Colon (tissue), 2 donors: Measurements from ENCODE around the gene TBXA2R.
"Not testable (repeated sequence)": the region's sequence is repeated elsewhere in the genome, so short reads cannot be mapped to it uniquely, and the experiment has no call there.

ENCODE experiments used
- FAIRE-seq: peaks from 2 replicates; lab custom pipeline; 2012; peaks lifted over from hg19 to GRCh38; lab: Jason Lieb, UNC
- donor health status: control.
- donor health status: control.

The TBXA2R gene

DNA sequence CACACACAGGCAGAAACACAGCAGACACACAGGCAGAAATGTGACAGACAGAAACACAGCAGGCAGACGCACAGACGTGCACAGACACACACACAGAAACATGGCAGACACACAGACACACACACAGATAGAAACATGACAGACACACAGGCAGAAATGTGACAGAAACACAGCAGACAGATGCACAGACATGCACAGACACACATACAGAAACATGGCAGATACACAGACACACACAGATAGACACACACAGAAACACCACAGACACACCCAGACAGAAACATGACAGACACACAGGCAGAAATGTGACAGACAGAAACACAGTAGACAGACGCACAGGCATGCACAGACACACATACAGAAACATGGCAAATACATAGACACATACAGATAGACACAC, 1.3 kb downstream of the TBXA2R start:
- FAIRE-seq, result no peak

DNA sequence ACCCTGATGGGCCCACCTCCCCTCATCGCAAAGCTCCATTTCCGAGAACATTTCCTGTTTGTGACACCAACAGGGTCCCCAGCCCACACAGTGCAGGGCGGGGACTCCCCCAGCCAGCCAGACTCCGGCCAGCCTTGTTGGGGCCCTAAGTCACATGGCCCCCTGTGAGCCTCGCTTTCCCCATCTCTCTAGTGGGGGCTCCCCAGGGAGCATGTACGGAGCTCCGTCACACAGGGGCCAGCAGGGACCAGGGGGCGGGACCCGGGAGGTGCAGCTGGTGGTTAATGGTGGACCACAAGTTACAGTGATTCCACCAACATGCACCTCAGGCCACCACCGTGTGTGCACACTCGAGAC, 1.7 kb downstream of the TBXA2R start:
- FAIRE-seq, result no peak

DNA sequence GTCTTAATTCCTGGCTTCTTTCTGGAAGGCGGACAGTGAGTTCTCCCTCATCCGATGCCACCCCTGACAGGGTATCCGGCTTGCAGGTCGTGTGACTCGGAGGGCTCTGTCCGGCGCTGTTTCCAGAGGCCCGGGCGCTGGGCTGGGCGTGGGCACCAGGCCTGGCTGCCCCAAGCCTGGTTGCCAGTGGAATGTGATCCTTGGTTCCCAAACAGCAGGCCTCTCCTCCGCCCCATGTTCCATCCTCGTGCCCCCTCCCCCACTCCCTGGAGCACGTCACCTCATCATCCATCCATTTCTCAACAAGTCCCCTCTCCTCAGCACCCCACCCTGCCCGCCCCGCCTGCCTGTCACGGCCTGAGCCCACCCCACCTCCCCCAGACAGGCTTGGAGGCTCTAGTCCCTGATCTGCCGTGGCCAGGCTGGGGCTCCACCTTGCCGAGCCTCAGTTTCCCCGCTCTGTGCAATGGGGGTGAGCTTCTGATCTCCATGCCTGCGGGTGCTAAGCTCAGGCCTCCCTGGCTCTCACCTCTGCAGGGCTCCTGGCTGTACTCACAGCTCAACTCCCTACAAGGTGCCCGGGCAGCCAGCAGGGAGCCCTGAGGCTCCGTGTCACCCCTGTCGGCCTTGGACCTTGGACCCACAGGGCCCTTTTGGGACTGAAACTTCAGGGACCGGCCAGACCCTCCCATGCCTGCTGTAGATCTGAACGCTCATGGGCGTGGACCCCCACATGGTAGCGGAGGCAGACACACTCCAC, 2.3 kb downstream of the TBXA2R start:
- no peak for FAIRE-seq

DNA sequence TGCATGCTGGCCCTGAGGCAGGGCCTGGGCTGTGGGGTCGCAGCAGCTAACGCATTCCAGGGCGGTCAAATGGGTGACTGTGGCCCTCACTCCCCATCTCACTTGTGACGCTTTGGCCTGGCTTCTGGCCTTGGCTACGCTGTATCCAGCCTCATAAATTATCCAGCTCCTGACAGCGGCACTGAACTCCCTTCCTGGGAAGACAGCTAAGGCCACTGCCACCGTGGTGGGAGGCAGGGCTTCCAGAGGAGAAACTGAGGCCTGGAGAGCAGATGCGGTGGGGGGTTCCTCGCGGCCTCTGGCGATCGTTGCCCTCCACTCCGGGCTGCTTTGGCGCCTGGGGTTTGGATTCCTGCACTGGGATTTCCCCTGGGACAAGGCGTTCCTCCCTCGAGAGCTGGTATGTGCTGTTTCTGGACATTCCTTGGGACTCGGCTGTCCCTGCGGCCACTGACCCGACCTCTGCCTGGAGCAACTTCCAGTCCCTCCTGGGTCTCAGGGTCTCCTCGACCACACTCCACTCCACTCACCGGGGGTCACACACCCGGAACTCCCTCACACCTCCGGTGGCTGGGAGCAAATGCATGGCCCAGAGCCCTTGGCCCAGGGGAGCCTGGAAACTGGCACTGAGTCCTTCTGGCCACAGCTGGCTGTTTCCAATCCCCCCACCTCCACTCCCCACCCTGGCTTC, 3.4 kb downstream of the TBXA2R start:
- no peak for FAIRE-seq

DNA sequence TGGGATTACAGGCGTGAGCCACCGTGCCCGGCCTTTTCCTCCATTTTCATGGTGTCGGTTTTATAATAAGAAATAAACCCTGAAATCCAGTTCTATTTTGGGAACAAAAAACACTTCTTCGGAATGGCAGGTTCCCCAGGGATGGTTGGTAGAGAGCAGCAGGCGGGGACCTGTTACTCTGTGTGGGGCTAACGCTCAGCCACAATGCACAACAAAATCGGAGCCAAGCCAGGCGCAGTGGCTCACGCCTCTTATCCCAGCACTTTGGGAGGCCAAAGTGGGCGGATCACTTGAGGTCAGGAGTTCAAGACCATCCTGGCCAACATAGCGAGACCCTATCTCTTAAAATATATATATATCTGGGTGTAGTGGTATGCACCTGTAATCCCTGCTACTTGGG, 5.7 kb downstream of the TBXA2R start:
- no peak for FAIRE-seq

DNA sequence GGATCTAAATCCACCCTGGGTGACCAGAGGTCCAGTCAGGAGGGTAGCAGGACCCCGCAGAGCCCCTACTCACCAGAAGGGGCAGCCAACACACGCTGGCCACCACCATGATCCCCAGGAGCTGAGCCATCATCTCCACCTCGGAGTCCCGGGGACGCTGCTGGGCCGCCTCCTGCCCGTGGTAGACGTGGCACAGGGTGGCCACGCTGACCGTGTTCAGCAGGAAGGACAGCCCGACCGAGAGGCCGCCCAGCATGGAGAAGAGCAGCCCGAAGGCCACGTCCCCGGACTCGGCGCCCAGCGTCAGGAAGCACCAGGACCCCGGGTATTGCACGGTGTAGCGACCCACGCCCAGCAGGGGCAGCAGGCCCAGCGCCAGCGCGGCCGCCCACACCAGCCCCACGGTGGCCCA, 6.9 kb downstream of the TBXA2R start:
- no peak for FAIRE-seq

DNA sequence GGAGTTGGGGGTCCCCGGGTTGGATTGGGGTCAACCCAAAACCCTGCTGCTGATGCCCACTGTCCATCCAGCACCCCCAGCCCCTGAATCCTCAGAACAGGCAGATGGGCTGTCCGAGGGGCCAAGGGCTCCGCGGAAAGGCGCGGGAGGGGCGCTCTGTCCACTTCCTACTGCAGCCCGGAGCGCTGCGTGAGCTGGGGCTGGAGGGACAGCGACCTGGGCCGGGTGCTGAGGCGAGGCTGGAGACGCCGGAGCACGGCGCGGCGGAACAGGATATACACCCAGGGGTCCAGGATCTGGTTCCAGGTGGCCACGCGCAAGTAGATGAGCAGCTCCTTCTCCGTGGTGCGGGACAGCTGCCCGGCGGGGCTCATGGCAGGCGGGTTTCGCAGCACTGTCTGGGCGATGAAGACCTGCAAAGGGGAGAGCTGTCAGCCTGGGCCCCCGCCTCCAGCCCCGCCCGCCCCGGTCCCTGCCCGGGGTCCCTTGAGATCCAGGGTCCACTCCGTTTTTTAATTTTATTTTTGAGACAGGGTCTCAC, 11.1 kb downstream of the TBXA2R start:
- FAIRE-seq, result no peak

DNA sequence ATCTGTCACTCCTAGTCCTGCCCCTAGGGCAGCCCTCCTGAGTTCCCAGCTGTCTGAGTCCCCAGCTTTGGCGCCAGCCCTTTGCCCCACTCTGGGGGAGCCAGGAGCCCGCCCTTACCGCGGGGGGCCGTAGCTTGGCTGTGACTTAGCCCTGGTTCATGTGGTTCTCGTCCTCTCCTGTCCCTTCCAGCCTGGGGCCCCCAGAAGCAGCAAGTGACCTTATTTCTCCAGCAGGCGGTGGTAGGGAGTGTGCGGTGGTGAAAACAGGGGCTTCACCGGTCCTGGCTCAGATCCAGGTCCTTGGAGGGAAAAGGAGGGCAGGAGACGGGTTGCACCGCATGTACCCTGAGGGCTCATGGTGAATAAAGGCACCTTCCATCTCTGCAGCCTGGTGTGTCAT, 13.5 kb downstream of the TBXA2R start:
- no peak for FAIRE-seq

DNA sequence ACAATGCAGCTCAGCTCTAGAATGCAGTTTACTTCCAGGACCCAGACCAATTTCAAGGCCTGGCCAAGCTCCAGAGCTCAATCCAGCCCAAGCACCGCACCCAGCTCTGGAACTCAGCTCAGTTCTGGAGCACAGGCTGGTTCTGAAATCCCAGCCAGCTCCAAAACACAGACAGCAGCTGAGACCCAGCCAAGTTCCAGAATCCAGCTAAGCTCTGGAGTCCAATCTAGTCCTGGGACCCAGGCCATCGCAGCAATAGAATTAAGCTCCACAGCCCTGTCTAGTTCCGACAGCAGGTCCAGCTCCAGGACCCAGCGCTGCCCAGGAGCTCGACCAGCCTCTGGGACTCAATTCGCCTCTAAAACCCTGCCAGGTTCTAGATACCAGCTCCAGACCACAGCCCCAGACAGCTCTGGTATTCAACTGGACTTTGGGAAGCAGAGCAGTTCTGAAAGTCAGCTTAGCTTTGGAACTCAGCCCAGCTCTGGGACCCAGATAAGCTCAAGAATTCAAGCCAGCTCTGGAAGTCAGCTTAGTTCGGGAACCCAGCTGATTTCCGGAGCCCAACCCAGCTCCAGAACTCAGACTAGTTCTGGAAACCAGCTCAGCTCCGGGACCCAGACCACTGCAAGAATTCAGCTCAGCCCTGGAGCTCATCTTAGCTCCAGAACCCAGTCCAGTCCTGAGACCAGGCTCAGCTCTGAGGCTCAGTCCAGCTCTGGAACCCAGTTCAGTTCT, 14.6 kb downstream of the TBXA2R start:
- FAIRE-seq, result no peak

DNA sequence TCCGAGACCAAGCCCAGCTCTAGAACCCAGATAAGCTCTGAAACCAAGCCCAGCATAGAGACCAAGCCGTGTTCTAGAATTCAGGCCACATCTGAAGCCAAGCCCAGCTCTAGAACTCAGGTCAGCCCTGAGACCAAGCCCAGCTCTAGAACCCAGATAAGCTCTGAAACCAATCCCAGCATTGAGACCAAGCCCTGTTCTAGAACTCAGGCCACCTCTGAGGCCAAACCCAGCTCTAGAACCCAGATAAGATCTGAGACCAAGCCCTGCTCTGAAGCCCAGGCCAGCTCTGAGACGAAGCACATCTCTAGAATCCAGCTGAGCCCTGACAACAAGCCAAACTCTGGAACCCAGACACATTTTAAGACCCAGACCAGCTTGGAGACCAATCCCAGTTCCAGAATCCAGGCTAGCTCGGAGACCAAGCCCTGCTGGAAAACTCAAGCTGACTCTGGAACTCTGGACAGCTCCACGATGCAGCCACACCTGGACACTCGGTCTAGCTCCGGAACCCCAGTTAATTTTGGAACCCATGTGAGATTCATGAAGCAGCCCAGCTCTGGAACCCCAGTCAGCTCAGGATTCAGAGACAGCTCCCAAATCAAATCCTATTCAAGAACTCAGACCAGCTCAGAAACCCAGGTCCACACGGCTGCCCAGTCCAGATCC, 15.6 kb downstream of the TBXA2R start:
- FAIRE-seq, result no peak

DNA sequence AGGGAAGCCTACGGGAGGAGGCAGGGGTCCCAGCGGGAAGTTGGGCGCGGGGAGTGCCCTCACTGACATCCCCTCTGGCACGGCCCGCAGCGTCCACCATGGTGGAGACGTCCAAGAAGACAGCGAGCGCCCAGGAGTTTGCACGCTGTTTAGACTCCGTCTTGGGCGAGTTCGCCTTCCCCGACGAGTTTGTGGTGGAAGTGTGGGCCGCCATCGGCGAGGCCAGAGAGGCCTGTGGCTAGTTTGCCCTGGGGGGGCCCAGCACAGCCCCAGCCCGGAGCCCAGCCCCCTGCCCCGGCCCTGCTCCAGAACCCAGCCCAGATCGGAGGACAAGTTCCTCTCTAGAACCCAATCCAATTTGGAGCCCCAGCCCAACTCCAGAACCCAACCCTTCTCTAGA, 16.7 kb downstream of the TBXA2R start:
- FAIRE-seq, result no peak

DNA sequence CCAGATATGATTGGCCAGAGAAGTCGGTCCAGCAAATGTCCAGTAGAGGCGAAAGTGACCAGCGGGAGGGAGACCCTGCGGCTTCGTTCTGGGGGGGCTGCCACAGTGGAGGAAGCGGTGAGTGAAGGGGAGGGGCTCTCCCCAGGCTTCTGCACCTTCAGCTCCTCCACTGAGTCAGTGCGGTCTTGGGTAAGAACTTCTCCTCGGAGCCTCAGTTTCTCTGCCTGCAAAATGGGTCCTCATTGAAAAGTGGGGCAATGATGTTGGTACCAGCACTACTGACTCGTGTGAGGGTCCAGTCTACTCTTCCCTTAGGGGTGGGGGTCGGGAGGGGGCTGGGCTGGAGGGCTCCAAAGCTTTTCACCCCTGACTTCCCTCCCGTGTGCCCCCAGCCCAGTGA, 17.2 kb downstream of the TBXA2R start:
- FAIRE-seq, result no peak

DNA sequence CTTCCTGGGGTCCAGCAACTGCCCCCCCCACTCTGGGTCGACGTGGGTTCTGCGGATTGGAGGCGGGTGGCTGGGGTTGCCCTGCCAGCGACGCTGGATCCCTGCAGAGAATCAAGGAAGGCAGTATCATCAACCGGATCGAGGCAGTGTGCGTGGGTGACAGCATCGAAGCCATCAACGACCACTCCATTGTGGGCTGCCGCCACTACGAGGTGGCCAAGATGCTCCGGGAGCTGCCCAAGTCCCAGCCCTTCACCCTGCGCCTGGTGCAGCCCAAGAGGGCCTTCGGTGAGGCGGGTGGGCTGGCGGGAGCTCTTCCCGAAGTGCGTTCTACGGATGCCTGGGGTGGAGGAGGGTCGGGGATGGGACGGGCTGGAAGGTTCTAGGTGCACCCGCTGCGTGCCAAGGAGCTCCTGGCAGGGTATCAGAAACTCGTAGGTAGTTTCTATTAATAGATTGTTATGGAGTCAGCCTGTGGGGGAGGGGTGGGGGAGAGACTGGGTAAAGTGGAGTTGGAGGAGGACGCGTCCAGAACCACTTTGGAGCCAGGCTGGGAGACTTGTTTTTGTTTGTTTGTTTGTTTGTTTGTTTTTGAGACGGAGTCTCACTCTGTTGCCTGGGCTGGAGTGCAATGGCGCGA, 19.8 kb downstream of the TBXA2R start:
- no peak for FAIRE-seq

DNA sequence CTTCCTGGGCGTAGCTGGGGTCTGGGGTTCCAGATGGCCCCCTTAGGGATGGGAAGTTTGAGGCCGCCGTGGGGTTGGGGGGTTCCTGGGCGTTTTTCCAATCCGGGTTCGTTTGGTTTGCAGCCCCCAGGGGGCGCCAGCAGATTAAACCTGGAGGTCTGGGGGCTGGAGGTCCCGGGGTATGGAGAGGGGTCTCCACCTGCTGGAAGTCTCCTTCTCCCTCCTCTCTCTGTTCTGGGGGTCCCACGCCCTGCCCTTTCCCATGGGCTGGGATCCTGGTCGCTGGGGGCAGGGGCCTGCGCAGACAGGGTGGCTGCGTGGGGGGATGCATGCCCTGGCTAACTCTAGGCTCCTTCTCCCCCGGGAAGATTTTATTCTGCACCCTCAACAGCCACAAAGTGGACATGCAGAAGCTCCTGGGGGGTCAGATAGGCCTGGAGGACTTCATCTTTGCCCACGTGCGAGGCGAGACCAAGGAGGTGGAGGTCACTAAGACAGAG, 20.5 kb downstream of the TBXA2R start:
- no peak for FAIRE-seq

DNA sequence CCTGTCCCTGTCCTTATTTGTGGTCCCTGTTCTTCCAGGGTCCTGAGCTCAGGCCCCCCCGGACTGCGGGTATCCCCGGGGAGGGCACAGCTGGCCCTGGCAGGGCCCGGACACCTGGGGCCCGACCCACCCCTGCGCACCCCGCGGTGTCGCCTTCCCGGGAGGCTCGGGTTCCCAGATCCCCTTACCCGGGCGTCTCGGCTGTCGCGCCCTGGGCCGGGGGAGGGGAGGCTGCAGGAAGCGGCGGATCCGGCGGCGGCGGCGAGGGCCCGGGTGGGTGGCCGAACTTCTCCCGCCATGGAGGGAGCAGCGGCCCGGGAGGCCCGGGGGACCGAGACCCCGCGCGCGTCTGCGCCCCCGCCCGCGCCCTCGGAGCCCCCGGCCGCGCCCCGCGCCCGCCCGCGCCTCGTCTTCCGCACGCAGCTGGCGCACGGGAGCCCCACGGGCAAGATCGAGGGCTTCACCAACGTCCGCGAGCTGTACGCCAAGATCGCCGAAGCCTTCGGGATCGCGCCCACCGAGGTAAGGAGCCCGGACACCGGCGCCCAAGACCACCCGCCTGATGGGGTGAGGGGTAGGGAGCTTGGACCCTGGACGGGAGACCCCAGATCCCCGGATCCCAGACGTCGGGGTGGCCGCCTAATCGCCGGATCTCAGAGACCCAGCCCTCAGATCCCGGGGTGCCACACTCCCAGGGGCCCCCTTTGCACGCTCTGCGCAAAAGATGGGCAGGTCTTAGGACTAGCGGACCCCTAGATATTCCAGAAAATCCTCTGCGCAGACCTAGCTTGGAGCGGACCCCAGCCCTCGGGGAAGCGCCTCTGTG, 21.2 kb downstream of the TBXA2R start, which contains the start of gene GIPC3:
Gene GIPC3, plus strand, starts transcription at position 178 of the 826 bp plus-strand sequence. Its CDS starts 120 bp downstream, at position 298.
- no peak for FAIRE-seq

DNA sequence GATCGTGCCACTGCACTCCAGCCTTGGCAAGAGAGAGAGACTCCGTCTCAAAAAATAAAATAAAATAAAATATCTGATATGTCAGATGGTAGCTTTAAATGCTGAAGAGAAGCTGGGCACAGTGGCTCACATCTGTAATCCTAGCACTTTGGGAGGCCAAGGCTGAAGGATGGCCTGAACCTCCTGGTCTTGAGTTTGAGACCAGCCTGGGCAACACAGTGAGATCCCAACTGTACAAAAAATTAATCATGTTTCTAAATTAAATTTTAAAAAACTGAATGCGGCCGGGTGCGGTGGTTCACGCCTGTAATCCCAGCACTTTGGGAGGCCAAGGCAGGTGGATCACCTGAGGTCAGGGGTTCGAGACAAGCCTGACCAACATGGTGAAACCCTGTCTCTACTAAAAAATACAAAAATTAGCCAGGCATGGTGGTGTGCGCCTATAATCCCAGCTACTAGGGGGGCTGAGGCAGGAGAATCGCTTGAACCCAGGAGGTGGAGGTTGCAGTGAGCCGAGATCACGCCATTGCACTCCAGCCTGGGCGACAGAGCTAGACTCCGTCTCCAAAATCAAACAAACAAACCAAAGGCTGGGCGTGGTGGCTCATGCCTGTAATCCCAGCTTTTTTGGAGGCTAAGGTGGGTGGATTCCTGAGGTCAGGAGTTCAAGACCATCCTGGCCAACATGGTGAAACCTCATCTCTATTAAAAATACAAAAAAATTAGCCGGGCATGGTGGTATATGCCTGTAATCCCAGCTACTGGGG, 22.5 kb downstream of the TBXA2R start:
- not testable (repeated sequence) for FAIRE-seq

DNA sequence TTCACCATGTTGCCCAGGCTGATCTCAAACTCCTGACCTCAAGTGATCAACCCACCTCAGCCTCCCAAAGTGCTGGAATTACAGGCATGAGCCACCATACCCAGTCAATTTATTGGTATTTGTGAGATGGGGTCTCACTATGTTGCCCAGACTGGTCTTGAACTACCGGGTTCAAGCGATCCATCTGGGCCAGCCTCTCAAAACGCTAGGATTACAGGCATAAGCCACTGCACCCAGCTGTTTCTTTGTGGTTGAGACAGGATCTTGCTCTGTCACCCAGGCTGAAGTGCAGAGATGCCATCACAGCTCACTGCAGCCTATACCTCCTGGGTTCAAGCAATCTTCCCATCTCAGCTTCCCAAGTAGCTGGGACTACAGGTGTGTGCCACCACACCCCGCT, 24.9 kb downstream of the TBXA2R start:
- FAIRE-seq, result not testable (repeated sequence)

DNA sequence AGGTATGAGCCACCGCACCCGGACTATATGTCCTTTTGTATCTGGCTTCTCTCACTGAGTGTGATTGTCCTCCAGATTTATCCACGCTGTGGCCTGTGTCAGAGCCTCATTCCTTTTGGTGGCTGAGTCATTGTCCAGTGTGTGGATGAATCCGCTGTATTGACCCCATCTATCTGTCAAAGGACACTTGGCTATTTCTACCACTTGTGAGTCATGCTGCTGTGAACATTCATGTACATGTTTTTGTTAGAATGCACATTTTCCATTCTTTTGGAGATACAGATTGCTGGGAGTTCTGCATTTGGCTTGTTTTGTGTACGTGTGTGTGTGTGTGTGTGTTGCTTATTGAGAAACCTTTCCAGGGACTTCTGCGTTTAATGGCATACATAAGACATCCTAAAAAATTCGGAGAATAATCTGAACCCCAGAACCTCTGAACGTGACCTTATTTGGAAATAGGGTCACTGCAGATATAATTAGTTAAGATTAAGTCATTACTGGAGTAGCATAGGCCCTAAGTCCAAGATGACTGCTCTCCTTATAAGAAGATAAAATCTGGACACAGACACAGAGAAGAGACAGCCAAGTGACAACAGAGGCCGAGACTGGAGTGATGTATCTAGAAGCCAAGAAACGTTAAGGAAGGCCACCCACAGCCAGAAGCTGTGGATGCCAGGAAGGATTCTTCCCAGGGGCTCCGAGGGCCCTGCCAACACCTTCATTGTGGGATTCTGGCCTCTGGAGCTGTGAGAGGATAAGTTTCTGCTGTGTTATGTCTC, 26.3 kb downstream of the TBXA2R start:
- no peak for FAIRE-seq

DNA sequence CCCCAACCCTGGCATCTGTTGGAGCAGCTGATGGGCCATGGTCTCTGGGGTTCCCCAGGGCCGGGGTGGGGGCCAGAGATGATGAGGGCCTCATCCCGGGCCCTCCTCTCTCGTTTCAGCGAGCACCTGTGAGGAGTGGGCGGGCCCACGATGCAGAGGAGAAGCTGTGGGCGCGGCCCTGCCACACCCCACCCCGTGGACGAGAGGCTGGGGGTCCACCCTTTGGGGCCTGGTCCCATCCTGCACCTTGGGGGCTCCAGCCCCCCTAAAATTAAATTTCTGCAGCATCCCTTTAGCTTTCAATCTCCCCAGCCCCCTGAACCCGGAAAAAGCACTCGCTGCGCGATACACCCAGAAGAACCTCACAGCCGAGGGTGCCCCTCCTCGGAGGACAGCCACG, 28.3 kb downstream of the TBXA2R start:
- no peak for FAIRE-seq
